Transverse colon (tissue), 4 donors: Measurements from ENCODE around the gene CHTF18. TPM values are rescaled to one million over a fixed set of nuclear protein-coding genes. Genes with fewer than 3 reads are reported as not detected.

Source experiments
- DNase-seq: peaks from one replicate; pipeline ENCODE4 v3.0.0-alpha.2; 2019
- H3K27ac ChIP-seq, 4 donors: fragments of 200-600 bp; sonication (generic); 2 replicates each; pipeline ENCODE4 v1.5.1; 2016 to 2018; ENCODE audit warnings: inconsistent platforms in 4 of 4
- H3K27me3 ChIP-seq: fragments of 200-600 bp; sonication (generic); 2 replicates; pipeline ENCODE4 v1.5.1; 2017; ENCODE audit warnings: inconsistent platforms
- H3K36me3 ChIP-seq, 4 donors: fragments of 200-600 bp; sonication (generic); 2 replicates each; pipeline ENCODE4 v1.5.1; 2017 to 2019; ENCODE audit warnings: inconsistent platforms in 4 of 4
- H3K4me1 ChIP-seq, 4 donors: fragments of 200-600 bp; sonication (generic); 2 replicates each; pipeline ENCODE4 v1.5.1; 2017 to 2020; ENCODE audit warnings: inconsistent platforms in 4 of 4
- H3K4me3 ChIP-seq, 4 donors: fragments of 200-600 bp; sonication (generic); 1 replicate in 1 of 4; 2 replicates in 3 of 4; pipeline versions ENCODE4 v1.5.1 to v1.6.1; 2017 to 2019; ENCODE audit warnings: inconsistent platforms in 4 of 4
- H3K9me3 ChIP-seq, 2 donors: fragments of 200-600 bp; sonication (generic); 2 replicates each; pipeline ENCODE4 v1.5.1; 2017 to 2019; ENCODE audit warnings: inconsistent platforms in 2 of 2
- CTCF ChIP-seq, 5 experiments: fragments of 200-600 bp in 3 of 5; fragments of 450-650 bp in 2 of 5; sonication (generic) in 3 of 5; IDR thresholded peaks; 1 replicate in 2 of 5; 2 replicates in 3 of 5; pipeline ENCODE4 v1.5.1; 2016 to 2017; ENCODE audit warnings: antibody characterized with exemption in 5 of 5, inconsistent platforms in 3 of 5, mild to moderate bottlenecking in 2 of 5, moderate library complexity in 1 of 5
- EP300 ChIP-seq: sonication (generic); formaldehyde crosslinking; IDR thresholded peaks from one replicate; pipeline ENCODE4 v1.6.1; 2017; ENCODE audit warnings: antibody characterized with exemption, low read depth
- POLR2A ChIP-seq: fragments of 450-650 bp; IDR thresholded peaks from one replicate; pipeline ENCODE4 v1.6.1; 2016; ENCODE audit warnings: antibody characterized with exemption, mild to moderate bottlenecking, moderate library complexity
- POLR2AphosphoS5 ChIP-seq, 3 donors: sonication (generic); formaldehyde crosslinking; IDR thresholded peaks; one replicate each; pipeline ENCODE4 v1.6.1; 2016; ENCODE audit warnings: antibody characterized with exemption in 3 of 3
- WGBS, 2 donors: methylation state at CpG; one replicate each; pipeline ENCODE4 v1.1.5; 2018; ENCODE audit warnings: low coverage in 1 of 2; 5-methylcytosine and 5-hydroxymethylcytosine counted together
- in situ Hi-C, 4 donors: fragments of 200-750 bp; cut with MboI; loops; one replicate each; pipeline versions ENCODE4 v1.15.0 to v1.15.1; 2017; ENCODE audit warnings: low sequenced_read_pairs in 3 of 4, low pct_ligation_motif_present in 1 of 4, low pct_unique_long_range_greater_than_20kb in 1 of 4
- intact Hi-C: fragments of 100-400 bp; cut with DNase I; formaldehyde crosslinking; loops from one replicate; pipeline ENCODE4 v1.15.1; 2023; ENCODE audit warnings: low total_unique reads
- total RNA-seq, 4 donors: library from RNA; depleted of rRNA; stranded (reverse); fragments of >200 nt; gene quantifications; one replicate each; pipeline ENCODE4 v1.1.0, GENCODE V29; 2016

The CHTF18 gene
- total RNA-seq, 4 donors from 2014 or later = 4.6 to 33.4 (median 12.9) TPM

GRCh38 chr16:798666-799065, 10.2 kb downstream of the CHTF18 start:
- no peak for DNase-seq
- H3K9me3 ChIP-seq = no peaks in the 10 kb centered on the region
- no peaks in the 10 kb centered on the region for H3K4me1 ChIP-seq
- in situ Hi-C loops = no loop called here
- no peak overlapping the region for H3K4me3 ChIP-seq
- no peak overlapping the region for H3K27ac ChIP-seq
- 69% methylated on average over 19 of the region's 19 CpGs; no CpG with 5 or more reads in 1 of the 2 donors for WGBS, 2 donors
- no peaks in the 10 kb centered on the region for H3K36me3 ChIP-seq
- intact Hi-C loops = no loop called here
- H3K27me3 ChIP-seq = peaks cover 52% of the 10 kb centered on the region
- TF ChIP-seq POLR2A (no peak), CTCF (IDR thresholded peaks at IDR 0.05) (no peak), EP300 (no peak), POLR2AphosphoS5 (IDR thresholded peaks at IDR 0.05) (no peak)

- H3K4me1 ChIP-seq = no peaks in the 10 kb centered on the region
- no peaks in the 10 kb centered on the region for H3K9me3 ChIP-seq
- in situ Hi-C loops = no loop called here
- no peak overlapping the region for H3K4me3 ChIP-seq
- peaks cover 56% of the 10 kb centered on the region for H3K27me3 ChIP-seq
- intact Hi-C loops = no loop called here
- H3K27ac ChIP-seq = no peak overlapping the region
- DNase-seq = no peak
- WGBS, 2 donors = 45% methylated on average over 18 of the region's 22 CpGs; no CpG with 5 or more reads in 1 of the 2 donors
- no peaks in the 10 kb centered on the region for H3K36me3 ChIP-seq
- no peak for TF ChIP-seq CTCF (IDR thresholded peaks at IDR 0.05)
- no peak for TF ChIP-seq POLR2AphosphoS5 (IDR thresholded peaks at IDR 0.05)
- no peak for TF ChIP-seq EP300
- no peak for TF ChIP-seq POLR2A
Observed at GRCh38 chr16:799111-799947, 10.9 kb downstream of the CHTF18 start.

- no peak for DNase-seq
- Histone ChIP-seq H3K9me3 (no peaks in the 10 kb centered on the region), H3K36me3 (no peaks in the 10 kb centered on the region), H3K27ac (no peak within 1 kb of the TSS), H3K4me1 (no peaks in the 10 kb centered on the region), H3K4me3 (no peak within 1 kb of the TSS), H3K27me3 (peaks cover 60% of the 10 kb centered on the region)
- intact Hi-C loops = no loop called here
- WGBS, 2 donors = 5% methylated on average over 45 of the region's 57 CpGs; no CpG with 5 or more reads in 1 of the 2 donors
- TF ChIP-seq POLR2AphosphoS5 (IDR thresholded peaks at IDR 0.05) (no peak), POLR2A (no peak), EP300 (no peak)
- in situ Hi-C loops = loop anchor here in 2 of 4 donors (25.0 kb wide), 1 partner anchor 262 kb away; the partner anchor contains the start of gene SSTR5 (in 2 of the 2)
Observed at GRCh38 chr16:799948-800833, 11.8 kb downstream of the CHTF18 start, which contains the start of gene GNG13. Gene GNG13 (minus strand): TSS chr16:800734. CDS start chr16:799077, 1,657 bp downstream.

GRCh38 chr16:800834-801511, 12.6 kb downstream of the CHTF18 start:
- in situ Hi-C loops = loop anchor here in 2 of 4 donors (25.0 kb wide), 1 partner anchor 261 kb away; the partner anchor contains the start of gene SSTR5 (in 2 of the 2)

More at GRCh38 chr16:800834-801511, 12.6 kb downstream of the CHTF18 start:
- Histone ChIP-seq H3K27ac (no peak overlapping the region), H3K27me3 (peaks cover 60% of the 10 kb centered on the region), H3K4me3 (no peak overlapping the region), H3K9me3 (no peaks in the 10 kb centered on the region), H3K4me1 (no peaks in the 10 kb centered on the region), H3K36me3 (no peaks in the 10 kb centered on the region)
- intact Hi-C loops = no loop called here
- no peak for DNase-seq
- TF ChIP-seq CTCF (IDR thresholded peaks at IDR 0.05) = no peak
- TF ChIP-seq POLR2AphosphoS5 (IDR thresholded peaks at IDR 0.05) = no peak
- TF ChIP-seq EP300 = no peak
- TF ChIP-seq POLR2A = no peak
- WGBS, 2 donors = 7% methylated on average over 3 of the region's 17 CpGs; no CpG with 5 or more reads in 1 of the 2 donors
